ENCODE results near the gene HGD. TPM values are rescaled to one million over a fixed set of nuclear protein-coding genes. Genes with fewer than 3 reads are reported as not detected.
A peak's percentile ranks its signal among the peaks of the same experiment; 100 is the strongest.

HGD gene
- total and polyA plus RNA-seq, 2 of the 13 experiments (the other 11 are each of a cell fraction or from before 2014, with no cell fraction given): 265 to 398 TPM

- TF ChIP-seq AKNA (CRISPR knock-in tag; IDR thresholded peaks at IDR 0.05; ENCODE audit: borderline replicate concordance): no peak
- peak; percentile 88 for TF ChIP-seq TFAP4 (IDR thresholded peaks at IDR 0.05; ENCODE audit: borderline replicate concordance, low read depth)
- TF ChIP-seq ETS1 (CRISPR knock-in tag; IDR thresholded peaks at IDR 0.05): no peak
- no peak for TF ChIP-seq ZBTB42 (CRISPR knock-in tag; IDR thresholded peaks at IDR 0.05)
- TF ChIP-seq STAT6 (CRISPR knock-in tag; IDR thresholded peaks at IDR 0.05; ENCODE audit: borderline replicate concordance): no peak
- TF ChIP-seq ZNF256 (CRISPR knock-in tag; conservative IDR thresholded peaks at IDR 0.05): no peak
- TF ChIP-seq CBX2 (IDR thresholded peaks at IDR 0.05; ENCODE audit: low read depth, low read length): no peak
- no peak for TF ChIP-seq CBX2 (CRISPR knock-in tag; IDR thresholded peaks at IDR 0.05; ENCODE audit: low read depth)
- no peak for TF ChIP-seq ZNF18 (CRISPR knock-in tag; IDR thresholded peaks at IDR 0.05; ENCODE audit: insufficient replicate concordance)
- TF ChIP-seq MIXL1 (CRISPR knock-in tag; IDR thresholded peaks at IDR 0.05): no peak; the same call in 1 of the 2 replicates
- no peak for TF ChIP-seq TCF7 (IDR thresholded peaks at IDR 0.05; ENCODE audit: low read depth)
- TF ChIP-seq RARA (CRISPR knock-in tag; IDR thresholded peaks at IDR 0.05): peak; percentile 27; the same call in 1 of the 2 replicates
- TF ChIP-seq ZNF597 (CRISPR knock-in tag; IDR thresholded peaks at IDR 0.05): no peak
- no peak for TF ChIP-seq GZF1 (CRISPR knock-in tag; IDR thresholded peaks at IDR 0.05)
- TF ChIP-seq EP300 (IDR thresholded peaks at IDR 0.05; ENCODE audit: low read depth in 2 of 2, low read length in 2 of 2): peak in 1 of 2 experiments; percentile 74; a peak in 2 of 4 replicates
- TF ChIP-seq EP300 (CRISPR knock-in tag; IDR thresholded peaks at IDR 0.05; ENCODE audit: borderline replicate concordance): peak; percentile 62; the same call in 1 of the 2 replicates
Observed at GRCh38 chr3:120693439-120694171, 11.6 kb upstream of the HGD start (continued).

Measured in HepG2 (cell line).